CD8-positive, alpha-beta memory T cell (primary cell): ENCODE measurements around the gene ZBTB16. TPM values are rescaled to one million over a fixed set of nuclear protein-coding genes. Genes with fewer than 3 reads are reported as not detected.

Experiments used
- CTCF ChIA-PET: fragments of 350-600 bp; sonication (Branson Sonifier 250); formaldehyde crosslinking; loops from one replicate; lab custom pipeline; 2021; ENCODE audit warnings: antibody characterized with exemption; lab: Charles Lee
- POLR2A ChIA-PET: fragments of 350-600 bp; sonication (Branson Sonifier 250); formaldehyde crosslinking; loops from one replicate; lab custom pipeline; 2021; ENCODE audit warnings: antibody characterized with exemption; lab: Charles Lee
- DNase-seq, 5 donors: peaks; one replicate each; pipeline versions ENCODE4 v3.0.0 to v3.0.0-alpha.2; 2020 to 2022; ENCODE audit warnings: mixed read lengths in 1 of 5
- H3K27ac ChIP-seq: one replicate; pipeline ENCODE4 v1.7.0; 2013; ENCODE audit warnings: low read depth, mild to moderate bottlenecking, low read length, moderate library complexity
- H3K27me3 ChIP-seq: 2 replicates; pipeline ENCODE4 v1.7.0; 2013; ENCODE audit warnings: low read length, mild to moderate bottlenecking; ENCODE audit not compliant: insufficient read depth, poor library complexity, severe bottlenecking
- H3K36me3 ChIP-seq: 2 replicates; pipeline ENCODE4 v1.7.0; 2013; ENCODE audit warnings: mild to moderate bottlenecking, low read length, moderate library complexity; ENCODE audit not compliant: insufficient read depth
- H3K4me1 ChIP-seq: 2 replicates; pipeline ENCODE4 v1.7.0; 2013; ENCODE audit warnings: mild to moderate bottlenecking, low read length, moderate library complexity; ENCODE audit not compliant: insufficient read depth
- H3K4me3 ChIP-seq: 2 replicates; pipeline ENCODE4 v1.7.0; 2013; ENCODE audit warnings: mild to moderate bottlenecking, low read length
- H3K9me3 ChIP-seq: 2 replicates; pipeline ENCODE4 v1.7.0; 2013; ENCODE audit warnings: mild to moderate bottlenecking, low read length
- H3K27ac Mint-ChIP-seq, 8 donors: one replicate each; pipeline ENCODE4 v1.8.0; 2020 to 2021; ENCODE audit warnings: mixed read lengths in 8 of 8, mild to moderate bottlenecking in 6 of 8, inconsistent platforms in 3 of 8, moderate library complexity in 3 of 8
- H3K27me3 Mint-ChIP-seq, 2 donors: one replicate each; pipeline ENCODE4 v1.8.0; 2020 to 2021; ENCODE audit warnings: mixed read lengths in 2 of 2, mild to moderate bottlenecking in 1 of 2, moderate library complexity in 1 of 2
- H3K36me3 Mint-ChIP-seq, 3 donors: one replicate each; pipeline ENCODE4 v1.8.0; 2020 to 2021; ENCODE audit warnings: mixed read lengths in 3 of 3, inconsistent platforms in 1 of 3, mild to moderate bottlenecking in 1 of 3
- H3K4me1 Mint-ChIP-seq, 3 donors: one replicate each; pipeline ENCODE4 v1.8.0; 2020 to 2021; ENCODE audit warnings: mixed read lengths in 3 of 3, inconsistent platforms in 1 of 3, mild to moderate bottlenecking in 1 of 3
- H3K4me3 Mint-ChIP-seq, 7 donors: one replicate each; pipeline ENCODE4 v1.8.0; 2020 to 2021; ENCODE audit warnings: mixed read lengths in 7 of 7, mild to moderate bottlenecking in 6 of 7, moderate library complexity in 4 of 7, inconsistent platforms in 2 of 7
- H3K9me3 Mint-ChIP-seq, 5 donors: one replicate each; pipeline ENCODE4 v1.8.0; 2020 to 2022; ENCODE audit warnings: mixed read lengths in 5 of 5, mild to moderate bottlenecking in 3 of 5, moderate library complexity in 2 of 5, inconsistent platforms in 1 of 5
- polyA plus RNA-seq: library from polyadenylated mRNA; unstranded; fragments of 300-500 nt; fragmentation: Illumina TruSeq; gene quantifications from one replicate; pipeline ENCODE4 v1.2.3, GENCODE V29; 2021
- total RNA-seq, 2 experiments: library from RNA; stranded (reverse); gene quantifications; one replicate each; pipeline ENCODE4 v1.2.3, GENCODE V29; 2021

The ZBTB16 gene
- total and polyA plus RNA-seq, 3 experiments from 2014 or later = 2.1 to 71.9 (median 2.2) TPM

DNA sequence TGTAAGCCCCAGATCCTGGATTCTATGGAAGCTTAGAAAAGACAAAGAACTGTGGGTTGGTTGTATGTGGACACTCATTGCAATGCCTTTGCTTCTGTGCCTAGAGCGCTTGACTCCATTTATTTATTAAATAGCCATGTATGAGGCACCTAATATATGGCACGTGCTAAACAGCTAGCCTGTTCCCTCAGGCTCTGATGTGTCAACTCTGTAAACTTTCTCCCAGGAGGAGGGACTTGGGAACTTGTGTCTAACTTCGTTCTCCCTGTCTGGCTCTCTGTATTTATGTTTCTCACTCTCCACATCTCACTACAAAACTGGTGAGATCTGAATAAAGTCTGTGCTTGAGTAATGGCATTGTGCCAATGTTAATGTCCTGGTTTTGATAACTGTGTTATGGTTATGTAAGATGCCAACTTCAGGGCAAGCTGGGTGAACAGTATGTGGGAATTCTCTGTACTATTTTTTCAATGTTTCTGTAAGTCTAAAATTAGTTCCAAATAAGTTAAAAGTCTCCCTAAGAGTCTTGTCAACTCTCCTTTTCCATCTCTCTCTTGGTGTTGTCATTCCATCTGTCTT is 34.1 kb upstream of the ZBTB16 start:
- Mint-ChIP-seq H3K27me3 (peaks cover 8 to 21% of the 10 kb centered on the region in 2 donors), H3K27ac (no peak overlapping the region), H3K4me3 (no peak overlapping the region)

DNA sequence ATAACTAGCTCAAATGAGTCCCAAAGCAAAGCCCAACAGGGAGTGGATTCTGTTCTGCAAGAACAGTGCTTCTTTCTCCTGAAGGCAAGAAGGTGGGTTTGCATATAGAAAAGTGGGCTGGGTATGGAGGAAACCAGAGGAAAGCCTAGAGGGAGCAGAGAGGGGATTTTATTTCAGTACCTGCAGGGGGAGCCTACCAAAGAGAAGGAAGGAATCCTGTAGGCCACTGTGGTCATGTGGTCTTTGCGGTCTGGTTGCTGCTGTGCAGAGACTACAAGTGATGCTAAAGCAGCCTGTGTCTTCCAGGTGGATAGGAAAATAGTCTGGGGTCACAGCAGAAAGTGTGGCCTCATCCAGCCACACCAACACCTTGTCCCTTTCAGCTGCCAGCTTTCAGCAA is 33.2 kb upstream of the ZBTB16 start:
- Mint-ChIP-seq H3K27me3 (peaks cover 8 to 28% of the 10 kb centered on the region in 2 donors), H3K4me3 (no peak overlapping the region), H3K27ac (no peak overlapping the region), H3K36me3 (no peaks in the 10 kb centered on the region), H3K9me3 (no peaks in the 10 kb centered on the region), H3K4me1 (peaks cover 8 to 10% (median 9%) of the 10 kb centered on the region in 3 donors)
- Histone ChIP-seq H3K27me3 (no peaks in the 10 kb centered on the region), H3K27ac (no peak overlapping the region), H3K36me3 (no peaks in the 10 kb centered on the region), H3K4me1 (no peaks in the 10 kb centered on the region), H3K4me3 (no peak overlapping the region), H3K9me3 (no peaks in the 10 kb centered on the region)
- peak in 4 of 5 donors; percentile 24 to 58 (median 38) for DNase-seq
- ChIA-PET POLR2A (no interaction called here), CTCF (interaction anchor here (1.0 to 16.1 kb wide), 3 partner anchors 8 to 235 kb away, joined by 3 to 180 read pairs (median 3); no protein-coding TSS in a partner anchor)

More for the DNA sequence above, 34.1 kb upstream of the ZBTB16 start:
- CTCF ChIA-PET = interaction anchor here (1.5 to 16.1 kb wide), 2 partner anchors 7 to 236 kb away, joined by 3 to 180 read pairs; no protein-coding TSS in a partner anchor
- no peaks in the 10 kb centered on the region for H3K36me3 Mint-ChIP-seq
- Histone ChIP-seq H3K9me3 (no peaks in the 10 kb centered on the region), H3K4me3 (no peak overlapping the region), H3K27me3 (no peaks in the 10 kb centered on the region), H3K27ac (no peak overlapping the region), H3K36me3 (no peaks in the 10 kb centered on the region), H3K4me1 (no peaks in the 10 kb centered on the region)
- peaks cover 8 to 10% (median 9%) of the 10 kb centered on the region in 3 donors for H3K4me1 Mint-ChIP-seq
- DNase-seq = no peak
- H3K9me3 Mint-ChIP-seq = no peaks in the 10 kb centered on the region
- POLR2A ChIA-PET = no interaction called here

DNA sequence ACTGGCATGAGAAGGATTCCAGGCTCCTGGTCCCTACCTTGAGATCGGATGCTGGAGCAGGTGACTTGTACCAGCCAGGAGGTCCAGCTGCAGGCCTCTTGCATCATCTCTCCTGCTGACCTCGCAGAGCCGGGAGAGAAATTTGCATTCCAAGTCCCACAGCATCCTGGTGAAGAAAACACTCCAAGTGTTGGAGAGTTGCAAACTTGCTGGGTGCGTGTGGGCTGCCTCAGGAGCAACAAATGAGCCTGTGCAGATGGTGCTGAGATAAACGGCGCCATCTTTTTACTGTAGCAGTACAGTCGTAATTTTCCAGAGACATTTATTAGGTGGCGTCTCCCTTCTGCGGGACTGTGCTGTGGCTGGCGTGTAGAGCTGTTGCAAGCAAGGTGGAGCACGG is 32.1 kb upstream of the ZBTB16 start:
- no peak overlapping the region for H3K27ac ChIP-seq
- ChIA-PET POLR2A (no interaction called here), CTCF (interaction anchor here (1.0 to 16.1 kb wide), 3 partner anchors 155 to 234 kb away, joined by 3 to 180 read pairs (median 3); no protein-coding TSS in a partner anchor)
- DNase-seq = no peak
- H3K27ac Mint-ChIP-seq = peak overlapping the region in 1 of 8 donors; percentile 58
- no peaks in the 10 kb centered on the region for H3K36me3 Mint-ChIP-seq
- no peaks in the 10 kb centered on the region for H3K36me3 ChIP-seq
- H3K4me3 ChIP-seq = no peak overlapping the region
- H3K9me3 Mint-ChIP-seq = no peaks in the 10 kb centered on the region
- H3K27me3 Mint-ChIP-seq = peaks cover 8 to 31% of the 10 kb centered on the region in 2 donors
- H3K4me1 Mint-ChIP-seq = peaks cover 8 to 10% (median 9%) of the 10 kb centered on the region in 3 donors
- H3K27me3 ChIP-seq = no peaks in the 10 kb centered on the region
- H3K4me3 Mint-ChIP-seq = no peak overlapping the region
- no peaks in the 10 kb centered on the region for H3K4me1 ChIP-seq
- no peaks in the 10 kb centered on the region for H3K9me3 ChIP-seq

DNA sequence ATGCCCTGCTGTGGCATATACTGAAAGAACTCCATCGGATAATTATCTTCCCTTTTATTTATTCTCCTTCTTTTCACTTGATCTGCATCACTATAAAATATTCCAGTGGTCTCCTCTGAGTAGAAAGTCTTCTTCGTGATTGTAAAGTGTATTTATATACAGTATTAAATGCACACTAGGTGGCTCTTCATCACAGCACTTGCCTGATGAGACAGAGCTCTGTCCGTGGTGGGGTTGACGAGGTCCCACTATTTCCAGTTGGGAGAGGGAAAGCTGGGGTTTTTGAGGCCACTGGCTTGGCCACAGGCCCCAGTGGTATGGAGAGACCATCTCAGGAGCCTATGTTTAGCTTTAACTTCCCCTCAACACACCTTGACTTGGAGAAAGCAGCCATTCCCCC is 31.6 kb upstream of the ZBTB16 start:
- ChIA-PET CTCF (interaction anchor here (1.0 to 16.1 kb wide), 3 partner anchors 154 to 233 kb away, joined by 3 to 180 read pairs (median 3); no protein-coding TSS in a partner anchor), POLR2A (no interaction called here)
- Histone ChIP-seq H3K9me3 (no peaks in the 10 kb centered on the region), H3K36me3 (no peaks in the 10 kb centered on the region), H3K4me1 (no peaks in the 10 kb centered on the region), H3K27me3 (no peaks in the 10 kb centered on the region), H3K27ac (no peak overlapping the region), H3K4me3 (no peak overlapping the region)
- H3K36me3 Mint-ChIP-seq = no peaks in the 10 kb centered on the region
- peaks cover 8 to 31% of the 10 kb centered on the region in 2 donors for H3K27me3 Mint-ChIP-seq
- no peaks in the 10 kb centered on the region for H3K9me3 Mint-ChIP-seq
- DNase-seq = no peak
- no peak overlapping the region for H3K4me3 Mint-ChIP-seq
- peaks cover 8 to 10% (median 9%) of the 10 kb centered on the region in 3 donors for H3K4me1 Mint-ChIP-seq
- H3K27ac Mint-ChIP-seq = no peak overlapping the region

DNA sequence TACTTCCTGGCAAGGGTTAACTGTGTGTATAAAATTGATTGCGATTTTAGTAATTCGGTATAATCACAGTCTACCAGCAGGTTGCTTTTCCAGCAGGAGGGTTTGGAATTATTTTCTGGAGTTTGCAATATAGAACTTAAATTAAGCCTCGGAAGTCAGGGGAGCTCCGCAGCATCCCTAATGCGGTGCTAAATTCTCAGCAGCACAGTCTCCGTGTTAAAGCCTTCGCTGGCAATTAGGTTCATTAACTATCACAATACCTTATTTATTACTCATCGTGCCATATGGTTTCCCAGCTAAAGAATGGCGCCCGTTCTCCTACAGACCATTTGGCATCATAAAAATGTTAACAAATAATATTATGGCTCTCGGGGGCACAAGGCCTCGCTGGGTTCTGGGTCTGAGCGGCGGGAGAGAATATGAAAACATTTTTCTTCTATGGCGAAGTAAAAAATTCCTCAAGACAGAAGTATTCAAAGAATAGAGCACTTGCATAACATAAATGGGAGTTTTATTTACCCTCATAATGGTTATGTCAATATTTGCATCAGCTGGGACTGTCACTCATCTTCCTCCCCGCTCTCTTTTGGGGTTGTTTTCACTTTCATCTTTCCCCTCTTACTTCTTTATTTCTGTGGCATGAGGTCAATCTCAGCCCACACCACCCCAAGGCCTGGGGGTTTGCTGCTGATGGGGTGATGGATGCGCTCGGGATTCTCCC is 28.1 kb upstream of the ZBTB16 start:
- CTCF ChIA-PET = interaction anchor here (1.2 to 16.1 kb wide), 3 partner anchors 13 to 230 kb away, joined by 3 to 180 read pairs (median 3); no protein-coding TSS in a partner anchor
- H3K4me3 ChIP-seq = no peak overlapping the region
- POLR2A ChIA-PET = no interaction called here
- H3K4me1 ChIP-seq = peaks cover 7% of the 10 kb centered on the region
- Mint-ChIP-seq H3K4me1 (peaks cover 7 to 10% (median 9%) of the 10 kb centered on the region in 3 donors), H3K36me3 (no peaks in the 10 kb centered on the region), H3K27me3 (peaks cover 14 to 39% of the 10 kb centered on the region in 2 donors), H3K4me3 (peak overlapping the region in 1 of 7 donors; percentile 28), H3K9me3 (no peaks in the 10 kb centered on the region), H3K27ac (no peak overlapping the region)
- H3K27me3 ChIP-seq = no peaks in the 10 kb centered on the region
- H3K9me3 ChIP-seq = no peaks in the 10 kb centered on the region
- H3K36me3 ChIP-seq = no peaks in the 10 kb centered on the region
- no peak for DNase-seq
- no peak overlapping the region for H3K27ac ChIP-seq

DNA sequence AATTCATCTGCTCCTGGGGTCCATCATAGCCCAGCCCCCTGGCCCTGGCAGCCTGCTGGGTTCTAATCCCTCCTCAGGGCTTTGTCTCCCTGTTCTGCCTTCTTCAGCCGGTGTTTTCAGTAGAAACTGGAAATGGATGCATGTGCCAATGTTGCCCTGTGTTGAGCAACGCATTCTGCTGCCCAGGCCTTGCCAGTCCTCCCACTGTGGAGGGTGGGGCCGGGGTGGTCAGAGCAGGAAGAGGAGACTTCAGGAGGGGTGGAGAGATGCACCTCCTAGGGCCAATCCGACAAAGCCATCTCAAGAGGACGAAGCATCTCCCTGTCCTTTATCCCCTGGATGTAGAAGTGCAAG is 27.6 kb upstream of the ZBTB16 start:
- H3K4me1 ChIP-seq = peaks cover 10% of the 10 kb centered on the region
- no peak overlapping the region for H3K4me3 ChIP-seq
- H3K27ac Mint-ChIP-seq = peak overlapping the region in 1 of 8 donors; percentile 72
- H3K4me1 Mint-ChIP-seq = peaks cover 8 to 10% (median 10%) of the 10 kb centered on the region in 3 donors
- ChIA-PET CTCF (interaction anchor here (16.1 kb wide), 1 partner anchor 229 kb away, joined by 180 read pairs; no protein-coding TSS in a partner anchor), POLR2A (no interaction called here)
- no peak for DNase-seq
- no peaks in the 10 kb centered on the region for H3K36me3 ChIP-seq
- no peaks in the 10 kb centered on the region for H3K27me3 ChIP-seq
- H3K36me3 Mint-ChIP-seq = no peaks in the 10 kb centered on the region
- no peak overlapping the region for H3K27ac ChIP-seq
- no peaks in the 10 kb centered on the region for H3K9me3 ChIP-seq
- no peaks in the 10 kb centered on the region for H3K9me3 Mint-ChIP-seq
- H3K27me3 Mint-ChIP-seq = peaks cover 14 to 43% of the 10 kb centered on the region in 2 donors
- peak overlapping the region in 1 of 7 donors; percentile 32 for H3K4me3 Mint-ChIP-seq

DNA sequence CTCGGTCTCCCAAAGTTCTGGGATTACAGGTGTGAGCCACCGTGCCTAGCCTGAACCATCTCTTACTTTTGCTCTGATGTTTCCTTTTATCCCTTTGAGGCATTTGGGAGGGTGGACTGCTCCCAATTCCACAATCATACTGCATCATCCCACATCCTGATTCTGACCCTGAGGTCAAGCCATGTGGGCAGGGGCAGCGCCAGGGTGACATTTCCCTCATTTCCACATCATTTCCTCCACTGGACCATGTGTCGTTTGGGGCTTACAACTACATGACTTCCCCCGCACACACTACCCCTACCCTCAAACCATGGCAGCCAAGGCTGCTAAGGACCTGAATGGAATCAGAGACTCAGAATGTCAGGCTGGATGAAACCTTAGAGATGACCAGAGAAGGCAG is 26.4 kb upstream of the ZBTB16 start:
- Mint-ChIP-seq H3K27ac (peak overlapping the region in 1 of 8 donors; percentile 78), H3K4me1 (peaks cover 5 to 8% (median 7%) of the 10 kb centered on the region in 3 donors), H3K9me3 (no peaks in the 10 kb centered on the region), H3K4me3 (no peak overlapping the region), H3K27me3 (peaks cover 16 to 39% of the 10 kb centered on the region in 2 donors), H3K36me3 (no peaks in the 10 kb centered on the region)
- Histone ChIP-seq H3K27me3 (no peaks in the 10 kb centered on the region), H3K27ac (no peak overlapping the region), H3K9me3 (no peaks in the 10 kb centered on the region), H3K36me3 (no peaks in the 10 kb centered on the region), H3K4me3 (no peak overlapping the region), H3K4me1 (peaks cover 10% of the 10 kb centered on the region)
- ChIA-PET POLR2A (no interaction called here), CTCF (interaction anchor here (1.5 to 16.1 kb wide), 2 partner anchors 28 to 228 kb away, joined by 4 to 180 read pairs; no protein-coding TSS in a partner anchor)
- no peak for DNase-seq

DNA sequence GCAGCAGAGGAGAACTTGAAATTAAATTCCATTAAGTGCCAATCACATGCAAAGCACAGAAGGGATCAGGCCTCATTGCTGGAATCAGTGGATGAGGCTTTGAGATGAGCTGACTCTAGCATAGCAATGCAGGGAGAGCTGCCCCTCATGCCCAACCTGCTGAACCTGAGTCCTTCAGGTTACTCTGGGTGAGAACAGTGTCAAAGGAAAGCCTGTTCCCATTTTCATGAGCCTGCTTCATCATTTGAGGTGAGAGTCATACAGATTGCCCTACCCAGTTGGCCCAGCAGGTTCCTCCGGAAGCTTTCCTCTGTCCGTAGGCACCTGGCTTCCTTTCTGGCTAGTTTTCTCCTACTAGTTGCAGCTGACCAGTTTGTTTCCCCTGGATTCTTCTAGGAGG is 25.9 kb upstream of the ZBTB16 start:
- POLR2A ChIA-PET = no interaction called here
- H3K27me3 ChIP-seq = no peaks in the 10 kb centered on the region
- no peak overlapping the region for H3K4me3 ChIP-seq
- no peaks in the 10 kb centered on the region for H3K36me3 ChIP-seq
- Mint-ChIP-seq H3K27me3 (peaks cover 16 to 36% of the 10 kb centered on the region in 2 donors), H3K36me3 (no peaks in the 10 kb centered on the region), H3K27ac (peak overlapping the region in 1 of 8 donors; percentile 33), H3K9me3 (no peaks in the 10 kb centered on the region), H3K4me1 (peaks cover 5 to 8% (median 7%) of the 10 kb centered on the region in 3 donors), H3K4me3 (no peak overlapping the region)
- no peak overlapping the region for H3K27ac ChIP-seq
- DNase-seq = no peak
- peaks cover 10% of the 10 kb centered on the region for H3K4me1 ChIP-seq
- CTCF ChIA-PET = interaction anchor here (0.8 to 16.1 kb wide), 4 partner anchors 27 to 227 kb away, joined by 3 to 180 read pairs (median 4); no protein-coding TSS in a partner anchor
- H3K9me3 ChIP-seq = no peaks in the 10 kb centered on the region
